GM12878 (cell line): ENCODE measurements around the gene GATAD2B. TPM values are rescaled to one million over a fixed set of nuclear protein-coding genes. Genes with fewer than 3 reads are reported as not detected.

Source experiments
- E4F1 ChIP-seq: fragments of 450-650 bp; IDR thresholded peaks from 2 replicates; pipeline ENCODE4 v1.6.1; 2018; ENCODE audit warnings: borderline replicate concordance, mild to moderate bottlenecking; ENCODE audit not compliant: partially characterized antibody
- FOS ChIP-seq: IDR thresholded peaks from 3 replicates; pipeline ENCODE4 v1.6.1; 2011; ENCODE audit warnings: borderline replicate concordance; ENCODE audit not compliant: insufficient read length; ENCODE audit errors: extremely low read depth
- FOXM1 ChIP-seq: IDR thresholded peaks from 2 replicates; pipeline ENCODE4 v1.6.1; 2012; ENCODE audit warnings: low read depth, mild to moderate bottlenecking, inconsistent platforms, low read length, moderate library complexity
- HSF1 ChIP-seq: fragments of 150-350 bp; IDR thresholded peaks from 2 replicates; pipeline ENCODE4 v1.6.1; 2014; ENCODE audit warnings: mild to moderate bottlenecking, low read depth, low read length
- IRF4 ChIP-seq: IDR thresholded peaks from 2 replicates; pipeline ENCODE4 v1.6.1; 2011; ENCODE audit warnings: low read depth, low read length
- IRF5 ChIP-seq: fragments of 450-650 bp; IDR thresholded peaks from 2 replicates; pipeline ENCODE4 v1.6.1; 2017; ENCODE audit warnings: borderline replicate concordance
- JUNB ChIP-seq: IDR thresholded peaks from 2 replicates; pipeline ENCODE4 v1.6.1; 2016; ENCODE audit warnings: antibody characterized with exemption, mild to moderate bottlenecking
- KDM1A ChIP-seq: fragments of 200-600 bp; sonication (generic); IDR thresholded peaks from 2 replicates; pipeline ENCODE4 v1.6.1; 2016; ENCODE audit warnings: borderline replicate concordance
- KLF5 ChIP-seq: fragments of 450-650 bp; IDR thresholded peaks from 2 replicates; pipeline ENCODE4 v1.6.1; 2014; ENCODE audit warnings: mild to moderate bottlenecking; ENCODE audit not compliant: partially characterized antibody
- MYC ChIP-seq: IDR thresholded peaks from 2 replicates; pipeline ENCODE4 v1.6.1; 2011; ENCODE audit warnings: mild to moderate bottlenecking, low read length, moderate library complexity, inconsistent platforms; ENCODE audit not compliant: insufficient read depth, insufficient replicate concordance, insufficient read length, severe bottlenecking
- NR2C1 ChIP-seq: fragments of 450-650 bp; IDR thresholded peaks from 2 replicates; pipeline ENCODE4 v1.6.1; 2017; ENCODE audit warnings: antibody characterized with exemption, mild to moderate bottlenecking, moderate library complexity
- PRDM15 ChIP-seq: fragments of 450-650 bp; formaldehyde crosslinking; IDR thresholded peaks from 2 replicates; pipeline ENCODE4 v1.4.0; 2020; ENCODE audit warnings: mild to moderate bottlenecking, moderate library complexity
- RCOR1 ChIP-seq: conservative IDR thresholded peaks from 2 replicates; pipeline ENCODE4 v1.6.1; 2012; ENCODE audit warnings: low read depth, low read length, improper control_type of control experiment
- TCF12 ChIP-seq: IDR thresholded peaks from 2 replicates; pipeline ENCODE4 v1.6.1; 2011; ENCODE audit warnings: low read depth, mild to moderate bottlenecking, low read length
- ZBTB4 ChIP-seq: fragments of 450-650 bp; formaldehyde crosslinking; IDR thresholded peaks from 2 replicates; pipeline ENCODE4 v1.4.0; 2022; ENCODE audit warnings: mild to moderate bottlenecking, moderate library complexity
- ZNF274 ChIP-seq: IDR thresholded peaks from one replicate; pipeline ENCODE4 v1.8.0; 2011; ENCODE audit not compliant: insufficient read length, insufficient read depth
- ZNF622 ChIP-seq: fragments of 450-650 bp; IDR thresholded peaks from 2 replicates; pipeline ENCODE4 v1.6.1; 2017; ENCODE audit warnings: mild to moderate bottlenecking, inconsistent platforms
- polyA plus RNA-seq, 11 experiments: library from polyadenylated mRNA; depleted of rRNA in 4 of 11; unstranded in 6 of 11; stranded (reverse) in 5 of 11; fragments of >200 nt; fragmentation: Nextera tagmentation in 4 of 11; fragmentation: Illumina TruSeq in 1 of 11; extraction: Ambion mirVana in 4 of 11; extraction: Trizol in 1 of 11; gene quantifications; 1 replicate in 1 of 11; 2 replicates in 10 of 11; pipeline versions ENCODE4 v1.2.1 to v1.2.3, GENCODE V29; 2011 to 2016; ENCODE audit warnings: inconsistent platforms in 2 of 11, missing spikeins in 2 of 11, low read depth in 1 of 11
- total RNA-seq, 4 experiments: library from RNA; depleted of rRNA in 3 of 4; stranded (reverse); fragments of >200 nt in 3 of 4; fragmentation: Illumina TruSeq in 1 of 4; extraction: Trizol in 1 of 4; gene quantifications; 2 replicates each; pipeline versions ENCODE4 v1.2.1 to v1.2.3, GENCODE V29; 2013 to 2021

GATAD2B gene
- total and polyA plus RNA-seq, 10 of the 15 experiments (the other 5 are each of a cell fraction or from before 2014, with no cell fraction given): 2.4 to 63.1 (median 8.7) TPM

- no peak for TF ChIP-seq PRDM15
- no peak for TF ChIP-seq KDM1A
- TF ChIP-seq JUNB: no peak
- no peak for TF ChIP-seq HSF1
- TF ChIP-seq IRF5: no peak
- TF ChIP-seq TCF12: no peak
- no peak for TF ChIP-seq NR2C1
- TF ChIP-seq IRF4: no peak
- no peak for TF ChIP-seq KLF5
- TF ChIP-seq FOS: peak; percentile 11
- no peak; the same call in 1 of the 2 replicates for TF ChIP-seq RCOR1
- no peak for TF ChIP-seq ZBTB4 (CRISPR knock-in tag)
- no peak for TF ChIP-seq FOXM1
- no peak for TF ChIP-seq ZNF274
- no peak for TF ChIP-seq MYC
- TF ChIP-seq ZNF622: no peak
- no peak for TF ChIP-seq E4F1
These were observed 40.5 kb upstream of the GATAD2B start, which contains the start of gene SLC39A1 (continued) for GRCh38 chr1:153963030-153963849.
